IPS-18c (cell line): Measurements from ENCODE around the gene TPX2.
"Not testable (repeated sequence)": the region's sequence is repeated elsewhere in the genome, so short reads cannot be mapped to it uniquely, and the experiment has no call there.

Experiments used
- H3K4me3 ChIP-seq: 2 replicates; pipeline ENCODE4 v1.7.0; 2013; ENCODE audit warnings: low read depth, mild to moderate bottlenecking, low read length, moderate library complexity; ENCODE audit not compliant: insufficient read depth
- H3K9me3 ChIP-seq: one replicate; pipeline ENCODE4 v1.6.1; 2013; ENCODE audit warnings: mild to moderate bottlenecking, low read length, moderate library complexity; ENCODE audit not compliant: control insufficient read depth, insufficient read depth

Gene TPX2

DNA sequence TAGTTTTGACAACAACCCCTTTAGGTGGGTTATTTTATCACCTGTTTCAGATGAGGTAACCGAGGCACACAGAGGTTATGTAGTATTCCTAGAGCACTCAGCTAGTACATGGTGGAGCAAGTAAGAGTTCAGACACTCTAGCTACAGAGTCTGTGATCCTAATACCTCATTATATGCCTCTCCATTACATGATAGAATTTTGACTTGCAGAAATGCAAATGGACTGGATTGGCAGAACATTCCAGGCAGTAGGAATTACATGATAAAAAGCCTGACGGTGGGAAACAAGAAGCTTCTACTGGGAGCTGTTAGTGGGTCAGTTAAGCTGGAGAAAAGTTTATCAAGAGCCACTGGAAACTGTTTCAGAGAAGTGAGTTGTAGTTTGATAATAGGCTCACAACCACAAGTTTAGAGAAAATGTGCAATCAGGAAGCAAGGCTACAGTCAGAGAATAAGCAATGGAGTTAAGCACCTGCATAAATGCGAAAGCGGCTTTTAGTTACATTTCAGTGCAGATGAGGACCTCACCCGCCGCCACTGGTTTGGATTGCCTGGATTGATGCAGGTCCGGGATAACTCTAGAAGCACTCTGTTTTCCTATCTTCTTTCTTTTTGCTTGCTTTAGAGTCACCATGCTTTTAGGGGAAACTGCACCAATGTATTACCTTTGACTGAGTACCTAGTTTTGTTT is 45.4 kb downstream of the TPX2 start:
- no peaks in the 10 kb centered on the region for H3K9me3 ChIP-seq
- H3K4me3 ChIP-seq, result no peak overlapping the region

DNA sequence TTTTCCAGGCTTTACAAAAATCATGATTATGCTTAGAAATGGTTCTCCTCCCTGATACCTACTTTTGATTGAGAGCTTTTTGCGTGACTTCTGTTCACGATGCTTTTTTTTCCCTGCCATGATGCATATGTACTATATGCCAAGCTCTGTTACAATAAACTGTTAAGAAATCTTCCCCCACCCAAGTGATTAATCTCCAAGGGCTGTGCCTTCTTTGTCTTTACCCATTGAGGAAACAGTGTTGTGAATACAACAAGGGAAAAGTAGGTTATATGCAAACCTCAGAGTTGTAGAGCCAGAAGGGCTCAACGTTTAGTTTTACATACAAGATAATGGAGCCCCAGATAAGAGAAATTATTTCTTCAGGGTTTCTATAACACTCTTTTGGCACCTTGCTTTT is 46.0 kb downstream of the TPX2 start:
- Histone ChIP-seq H3K4me3 (no peak overlapping the region), H3K9me3 (no peaks in the 10 kb centered on the region)

DNA sequence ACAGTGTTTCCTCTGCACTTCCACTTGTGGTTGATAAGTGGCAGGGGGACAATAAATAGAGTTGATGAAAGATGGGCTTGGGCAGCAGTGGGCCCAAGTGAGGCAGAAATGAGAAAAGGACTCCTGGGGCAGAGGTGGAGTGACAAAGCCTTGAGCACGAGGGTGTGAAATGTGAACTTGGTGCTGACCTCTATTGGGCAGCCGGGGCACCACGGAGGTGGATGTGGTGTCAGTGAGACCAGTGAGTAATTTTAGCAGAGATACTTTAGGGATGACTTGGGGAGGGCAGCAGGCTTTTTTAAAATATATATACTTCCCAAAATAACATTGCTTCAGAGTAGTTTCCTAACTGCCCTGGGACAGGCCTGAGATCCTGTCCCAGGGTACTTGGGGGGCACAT is 49.5 kb downstream of the TPX2 start:
- no peaks in the 10 kb centered on the region for H3K9me3 ChIP-seq
- no peak overlapping the region for H3K4me3 ChIP-seq

DNA sequence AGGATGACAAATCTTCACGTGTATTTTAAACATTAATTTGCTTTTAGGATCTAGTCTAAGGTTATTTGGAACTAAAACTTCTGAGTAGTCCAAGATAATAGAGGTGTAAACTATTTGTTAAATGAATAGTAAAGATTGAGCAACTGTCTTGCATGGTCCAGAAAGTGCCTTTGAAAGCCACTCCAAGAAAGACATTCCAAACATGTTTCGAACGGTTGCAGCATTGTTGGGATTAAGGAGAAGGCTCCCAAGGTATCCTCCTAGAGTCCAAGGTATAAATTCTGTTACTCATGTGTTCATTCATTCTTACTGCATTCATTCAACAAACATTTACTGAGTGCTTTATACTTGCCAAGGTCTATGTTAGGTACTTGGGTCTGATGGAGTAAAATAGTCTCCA is 51.3 kb downstream of the TPX2 start:
- Histone ChIP-seq H3K9me3 (no peaks in the 10 kb centered on the region), H3K4me3 (no peak overlapping the region)

DNA sequence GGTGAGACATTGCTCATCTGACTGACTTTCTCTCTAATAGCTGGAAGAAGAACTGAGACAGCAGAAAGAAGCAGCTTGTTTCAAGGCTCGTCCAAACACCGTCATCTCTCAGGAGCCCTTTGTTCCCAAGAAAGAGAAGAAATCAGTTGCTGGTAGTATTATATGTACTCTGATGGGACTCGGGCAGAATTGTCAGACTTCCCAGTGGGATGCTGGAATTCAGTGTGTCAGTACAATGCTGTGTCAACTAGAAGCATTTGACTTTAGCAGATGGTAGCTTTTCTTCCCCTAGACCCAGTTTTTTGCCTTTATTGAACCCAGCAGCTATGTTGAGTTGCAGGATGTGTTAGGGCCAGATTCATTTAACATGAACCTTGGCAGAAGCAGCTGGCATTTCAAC is 58.3 kb downstream of the TPX2 start:
- Histone ChIP-seq H3K4me3 (no peak overlapping the region), H3K9me3 (no peaks in the 10 kb centered on the region)

DNA sequence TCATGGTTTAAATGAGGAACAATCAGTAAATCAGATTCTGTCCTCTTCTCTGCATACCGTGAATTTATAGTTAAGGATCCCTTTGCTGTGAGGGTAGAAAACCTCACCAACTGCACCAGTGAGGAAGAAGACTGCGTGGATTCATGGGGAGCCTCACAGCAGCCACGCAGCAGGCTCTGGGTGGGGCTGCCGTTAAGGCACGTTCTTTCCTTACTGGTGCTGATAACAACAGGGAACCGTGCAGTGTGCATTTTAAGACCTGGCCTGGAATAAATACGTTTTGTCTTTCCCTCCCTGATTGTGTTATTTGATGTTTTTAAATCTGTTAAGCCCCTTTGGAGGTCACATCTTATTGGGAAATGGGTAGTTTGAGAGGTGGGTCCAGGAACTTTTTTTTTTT is 62.4 kb downstream of the TPX2 start:
- Histone ChIP-seq H3K4me3 (no peak overlapping the region), H3K9me3 (no peaks in the 10 kb centered on the region)

DNA sequence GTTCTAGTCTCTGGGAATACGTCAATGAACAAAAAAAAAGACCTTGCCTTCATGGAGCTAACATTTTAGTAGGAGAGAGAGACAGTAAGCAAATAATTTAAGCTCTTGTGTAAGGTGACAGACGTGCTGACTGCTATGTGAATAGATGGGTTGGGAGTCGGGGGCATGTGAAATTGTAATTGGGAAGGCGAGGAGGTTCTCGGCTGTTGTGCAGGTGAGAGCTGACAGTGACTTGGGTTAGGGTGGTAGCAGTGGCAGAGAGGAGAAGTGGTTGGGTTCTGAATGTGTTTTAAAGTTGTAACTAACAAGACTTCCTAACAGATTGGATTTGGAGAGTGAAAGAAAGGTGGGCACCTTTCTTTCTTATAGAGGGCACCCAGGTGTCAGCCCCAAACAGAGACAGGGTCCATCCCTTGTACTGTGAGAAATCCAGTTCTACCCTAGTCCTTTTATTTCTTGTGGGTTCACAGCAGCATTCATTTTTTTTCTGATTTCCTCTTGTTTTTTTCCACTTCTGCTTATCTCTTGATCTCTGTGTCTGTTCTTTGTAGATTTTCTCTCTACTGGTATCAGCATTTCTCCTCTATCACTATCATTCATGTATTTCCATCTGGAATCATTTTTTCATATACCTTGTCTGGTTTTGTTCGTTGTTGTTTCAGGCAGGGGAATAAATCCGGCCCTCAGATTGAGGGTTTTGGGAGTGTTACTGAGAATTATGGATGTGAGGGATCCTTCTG is 64.6 kb downstream of the TPX2 start:
- Histone ChIP-seq H3K9me3 (no peaks in the 10 kb centered on the region), H3K4me3 (no peak overlapping the region)

DNA sequence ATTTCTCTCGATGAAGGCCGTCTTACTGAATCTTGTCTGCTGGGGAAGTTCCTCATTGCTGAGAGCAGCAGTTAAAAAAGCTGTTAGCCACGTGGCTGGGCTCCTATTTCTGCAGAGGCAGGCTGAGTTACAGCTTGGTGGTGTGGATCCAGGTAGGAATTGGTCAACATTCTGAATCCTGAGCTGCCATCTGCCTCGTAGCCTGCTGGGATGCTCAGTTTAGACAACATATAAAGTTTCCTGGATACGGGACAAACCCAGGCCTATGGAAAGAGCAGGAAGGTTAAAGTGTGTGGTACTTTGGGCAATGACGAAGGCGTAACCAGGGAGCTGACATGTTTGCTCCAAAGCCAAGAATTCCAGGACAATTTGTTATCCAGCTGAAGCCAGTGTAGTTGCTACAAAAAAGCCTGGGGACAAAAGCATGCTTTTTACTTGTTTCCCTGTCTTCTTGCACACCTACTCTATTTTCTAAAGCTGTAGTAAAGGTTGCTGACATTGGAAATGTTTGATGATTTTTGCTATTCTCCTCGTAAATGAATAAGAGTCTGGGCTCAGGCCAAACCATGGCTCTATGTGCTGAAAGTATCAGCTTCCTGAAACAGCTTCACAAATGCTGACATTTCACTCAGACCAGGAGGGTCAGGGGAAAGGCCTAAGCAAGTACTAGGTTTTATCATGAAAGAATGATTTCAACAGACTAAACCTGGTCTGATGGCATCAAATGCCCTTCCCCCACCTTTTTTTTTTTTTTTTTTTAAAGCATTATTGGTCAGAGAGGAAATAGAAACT is 67.7 kb downstream of the TPX2 start:
- no peaks in the 10 kb centered on the region for H3K9me3 ChIP-seq
- no peak overlapping the region for H3K4me3 ChIP-seq

DNA sequence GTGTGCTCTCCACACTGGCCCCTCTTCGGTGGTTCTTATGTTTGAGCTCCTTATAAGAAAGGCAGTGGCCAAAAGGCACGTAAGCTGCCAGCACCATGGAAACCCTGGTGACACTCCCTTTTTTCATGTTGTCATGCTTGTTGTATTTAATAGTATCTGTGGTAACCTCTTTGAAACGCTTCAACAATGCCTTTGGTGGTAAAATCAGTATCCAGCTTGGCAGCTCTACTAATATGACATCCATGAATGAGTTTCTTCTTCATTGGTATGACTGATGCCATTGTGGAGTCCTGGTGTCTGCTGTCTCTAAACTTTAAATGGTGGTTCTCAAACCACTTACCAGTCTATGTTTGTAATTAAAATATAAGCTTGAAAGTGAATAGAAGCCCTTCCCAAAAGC is 69.4 kb downstream of the TPX2 start:
- Histone ChIP-seq H3K4me3 (no peak overlapping the region), H3K9me3 (no peaks in the 10 kb centered on the region)

DNA sequence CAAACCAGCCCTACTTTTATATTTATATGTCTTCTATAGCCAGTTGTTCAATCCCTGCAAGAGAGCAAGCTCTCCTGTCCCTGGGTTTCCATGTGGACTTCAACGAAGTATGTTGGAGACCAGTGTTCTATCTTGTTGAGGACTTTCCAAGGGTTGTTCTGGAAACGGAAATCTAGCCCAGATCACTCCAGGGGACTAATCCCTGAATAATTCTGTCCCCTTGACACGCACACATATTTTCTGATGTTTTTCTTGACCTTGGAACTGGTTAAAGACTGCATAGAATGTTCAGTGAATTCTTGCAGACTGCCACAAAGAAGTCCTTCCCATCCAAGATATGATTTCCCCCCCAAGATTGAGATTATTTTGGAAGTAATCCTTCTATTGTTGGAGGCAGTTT is 70.6 kb downstream of the TPX2 start:
- Histone ChIP-seq H3K4me3 (no peak overlapping the region), H3K9me3 (no peaks in the 10 kb centered on the region)

DNA sequence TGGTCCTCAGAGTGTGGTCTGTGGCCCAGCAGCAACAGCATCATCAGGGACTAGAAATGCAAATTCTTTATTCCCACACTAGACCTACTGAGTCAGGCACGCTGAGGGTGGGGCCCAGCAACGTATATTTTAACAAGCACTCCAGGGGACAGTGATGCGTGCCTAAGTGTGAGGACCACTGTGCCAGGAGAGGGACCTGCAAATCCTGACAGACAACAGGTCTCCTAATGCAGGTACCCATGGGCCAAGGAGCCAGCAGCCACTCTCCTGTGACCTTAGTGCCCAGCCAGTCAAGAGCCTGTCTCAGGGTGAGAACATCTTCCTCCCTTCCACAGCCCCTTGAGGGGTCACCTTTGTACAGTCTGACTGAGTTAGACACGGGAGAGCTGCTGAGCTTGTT is 72.1 kb downstream of the TPX2 start:
- H3K9me3 ChIP-seq, result no peaks in the 10 kb centered on the region
- no peak overlapping the region for H3K4me3 ChIP-seq

DNA sequence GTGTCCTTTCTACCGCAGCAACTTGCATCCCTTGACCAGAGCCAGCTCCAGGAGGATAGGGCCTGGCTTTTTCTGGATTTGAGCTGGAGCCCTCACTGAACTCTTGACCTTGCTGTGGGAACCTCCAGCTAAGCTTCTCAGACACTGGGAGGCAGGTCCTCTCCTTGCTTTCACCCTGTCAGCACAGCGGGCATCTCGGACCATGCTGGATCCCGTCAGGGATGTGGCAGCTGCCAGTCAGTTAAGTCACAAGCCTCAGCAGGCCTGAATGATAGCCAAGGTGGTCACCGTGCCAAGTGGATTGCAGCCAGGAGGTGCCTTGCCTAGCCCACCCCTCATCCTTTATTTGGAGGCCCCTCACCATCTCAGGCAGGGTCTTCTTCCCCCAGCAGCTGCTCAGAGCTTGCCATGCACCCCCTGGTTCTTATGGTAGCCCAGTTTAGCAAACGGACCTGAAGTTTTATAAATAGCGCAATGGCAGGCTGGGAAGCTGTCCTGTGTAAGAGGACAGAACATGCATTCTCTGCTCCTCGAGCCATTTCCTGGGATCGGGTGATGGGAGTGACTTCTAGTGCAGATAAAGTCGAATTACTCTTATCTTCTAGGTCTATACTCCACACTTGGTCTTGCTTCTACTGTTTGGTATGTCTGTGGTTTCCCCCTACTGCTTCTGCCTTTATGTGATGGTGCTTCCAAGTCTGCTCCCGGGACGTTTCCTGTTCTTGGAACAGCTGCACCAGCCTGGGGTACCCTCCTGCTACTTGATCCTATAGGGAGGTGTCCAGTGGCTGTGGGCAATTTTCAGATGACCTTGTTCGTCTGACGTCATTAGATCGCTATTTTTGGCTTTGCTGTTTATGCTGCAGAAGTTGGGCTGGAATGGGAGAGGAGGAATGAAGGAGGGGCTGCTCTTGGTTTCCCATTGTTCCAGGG is 73.0 kb downstream of the TPX2 start:
- Histone ChIP-seq H3K9me3 (no peaks in the 10 kb centered on the region), H3K4me3 (no peak overlapping the region)

DNA sequence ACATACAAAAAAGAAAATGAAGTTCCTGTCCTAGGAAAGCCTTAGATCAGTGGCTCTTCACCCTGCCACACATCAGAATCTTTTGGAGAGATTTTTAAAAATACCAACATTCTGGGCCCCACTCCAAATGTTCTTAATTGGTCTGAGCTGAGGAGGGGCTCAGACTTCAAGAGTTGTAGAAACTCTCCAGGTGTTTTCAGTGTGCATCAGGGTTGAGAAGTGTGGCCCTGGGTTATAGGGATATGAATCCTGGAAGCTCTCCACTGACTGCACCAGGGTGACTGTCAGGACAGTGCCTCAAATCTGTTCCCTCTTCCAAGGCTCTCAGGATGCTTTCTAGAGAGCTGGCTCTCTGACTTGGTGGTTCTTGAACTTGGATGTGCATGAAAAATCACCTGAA is 74.5 kb downstream of the TPX2 start:
- H3K4me3 ChIP-seq, result no peak overlapping the region
- no peaks in the 10 kb centered on the region for H3K9me3 ChIP-seq

DNA sequence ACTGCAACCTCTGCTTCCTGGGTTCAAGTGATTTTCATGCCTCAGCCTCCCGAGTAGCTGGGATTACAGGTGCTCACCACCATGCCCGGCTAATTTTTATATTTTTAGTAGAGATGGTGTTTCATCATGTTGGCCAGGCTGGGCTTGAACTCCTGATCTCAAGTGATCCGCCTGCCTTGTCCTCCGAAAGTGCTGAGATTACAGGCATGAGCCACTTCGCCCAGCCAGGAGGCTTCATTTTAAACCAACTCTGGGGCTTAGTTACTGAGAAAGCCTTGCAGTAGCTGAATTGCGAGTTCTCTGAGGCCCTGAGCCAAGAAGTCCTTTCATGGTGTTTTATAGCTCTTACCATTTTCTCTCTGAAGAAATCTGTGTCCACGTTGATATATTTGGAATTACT is 75.1 kb downstream of the TPX2 start:
- H3K9me3 ChIP-seq, H3K4me3 ChIP-seq: not testable (repeated sequence)

DNA sequence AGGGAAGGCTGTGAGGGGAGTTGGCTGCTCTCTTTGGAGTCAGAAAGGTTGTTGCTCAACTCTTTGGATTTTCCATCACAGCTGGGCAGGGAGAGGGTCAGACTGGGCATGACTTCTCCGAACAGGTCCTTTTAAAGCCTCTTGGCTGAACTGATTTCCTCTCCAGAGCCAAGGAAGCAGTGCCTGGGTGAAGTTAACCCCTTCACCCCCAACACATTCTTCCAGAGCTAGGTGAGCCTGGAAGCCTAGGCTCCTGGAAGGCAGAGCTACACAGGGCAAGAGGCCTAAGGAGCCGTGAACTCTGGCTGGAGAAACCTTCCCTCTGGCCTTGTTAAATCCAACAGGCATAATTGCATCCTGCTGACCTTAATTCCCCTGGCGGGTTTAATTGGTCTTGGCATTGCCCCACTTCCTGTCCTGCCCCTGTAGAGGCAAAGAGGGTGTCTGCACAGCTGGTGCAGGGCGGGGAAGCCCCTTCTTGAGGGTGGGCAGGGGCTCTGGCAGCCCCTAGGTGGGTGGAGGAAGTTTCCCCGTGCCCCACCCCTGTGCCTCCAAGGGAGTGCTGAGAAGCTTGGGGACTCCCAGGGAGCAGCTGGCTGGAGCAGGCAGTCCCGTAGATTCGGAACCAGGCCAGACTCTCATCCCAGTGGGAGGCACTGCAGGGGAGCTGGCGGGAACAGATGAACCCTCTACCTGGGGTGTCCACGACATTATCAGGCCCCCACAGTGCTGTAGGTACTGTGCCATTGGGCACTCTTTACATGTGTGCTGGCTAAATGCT is 76.5 kb downstream of the TPX2 start:
- Histone ChIP-seq H3K4me3 (no peak overlapping the region), H3K9me3 (no peaks in the 10 kb centered on the region)

DNA sequence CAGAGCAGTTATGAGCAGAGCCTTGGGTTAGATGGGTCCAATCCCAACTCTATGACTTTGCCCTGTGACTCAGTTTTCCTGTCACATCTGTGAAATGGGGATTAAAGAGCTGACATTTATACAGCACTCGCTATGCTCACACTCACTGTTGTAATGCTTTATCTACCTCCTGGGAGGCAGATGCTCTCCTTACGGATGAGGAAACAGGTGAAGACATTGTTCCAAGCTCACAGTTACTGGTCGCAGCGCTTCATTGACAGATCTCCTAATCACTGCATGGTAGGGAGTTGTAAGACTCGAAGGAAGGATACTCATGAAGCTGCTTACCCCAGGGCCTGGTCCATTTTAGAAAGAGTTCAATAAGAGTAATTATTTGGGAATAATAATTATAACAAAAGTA is 77.1 kb downstream of the TPX2 start:
- Histone ChIP-seq H3K9me3 (no peaks in the 10 kb centered on the region), H3K4me3 (no peak overlapping the region)

DNA sequence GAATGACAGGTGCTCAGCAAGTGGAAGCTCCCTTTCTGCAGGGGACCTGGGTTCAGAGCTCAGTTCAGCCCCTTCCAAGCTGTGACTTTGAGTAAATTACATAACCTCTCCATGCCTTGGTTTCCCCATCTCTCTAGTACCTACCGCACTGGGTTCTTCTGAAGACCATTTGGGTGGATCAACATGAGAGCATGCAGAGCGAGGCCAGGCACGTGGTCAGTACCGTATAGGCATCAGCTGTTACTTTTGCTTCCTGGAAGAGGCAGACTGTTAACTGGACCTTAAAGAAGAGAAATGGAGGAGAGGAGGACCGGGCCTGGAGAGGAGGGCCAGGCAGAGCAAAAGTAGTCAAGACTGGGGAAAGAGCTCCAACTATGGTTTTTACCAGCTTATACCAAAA is 78.4 kb downstream of the TPX2 start:
- H3K4me3 ChIP-seq, result no peak overlapping the region
- no peaks in the 10 kb centered on the region for H3K9me3 ChIP-seq
